Mesothelial cell of epicardium (in vitro differentiated cells): Measurements from ENCODE around the gene ZFAND3. TPM values are rescaled to one million over a fixed set of nuclear protein-coding genes. Genes with fewer than 3 reads are reported as not detected.
"Not testable (repeated sequence)": the region's sequence is repeated elsewhere in the genome, so short reads cannot be mapped to it uniquely, and the experiment has no call there.

ENCODE experiments used
- DNase-seq, 2 experiments: peaks; one replicate each; pipeline ENCODE4 v3.0.0; 2021; ENCODE audit warnings: low spot score in 2 of 2; ENCODE audit not compliant: unreplicated experiment in 2 of 2
- H3K27ac Mint-ChIP-seq: 2 replicates; pipeline ENCODE4 v1.8.0; 2021; ENCODE audit warnings: mixed read lengths
- H3K27me3 Mint-ChIP-seq: 2 replicates; pipeline ENCODE4 v1.8.0; 2021; ENCODE audit warnings: low read depth, mixed read lengths
- H3K36me3 Mint-ChIP-seq: 2 replicates; pipeline ENCODE4 v1.8.0; 2021; ENCODE audit warnings: mixed read lengths
- H3K4me1 Mint-ChIP-seq: 2 replicates; pipeline ENCODE4 v1.8.0; 2021; ENCODE audit warnings: mixed read lengths
- H3K4me3 Mint-ChIP-seq: 2 replicates; pipeline ENCODE4 v1.8.0; 2021; ENCODE audit warnings: mild to moderate bottlenecking, moderate library complexity, mixed read lengths
- H3K9me3 Mint-ChIP-seq: 2 replicates; pipeline ENCODE4 v1.8.0; 2021; ENCODE audit warnings: mixed read lengths
- total RNA-seq: library from RNA; stranded (reverse); gene quantifications from 3 replicates; pipeline ENCODE4 v1.2.1, GENCODE V29; 2021
- TF ChIP-seq, protein P1 (sequence below): fragments of 200-600 bp; sonication (generic); IDR thresholded peaks from one replicate; pipeline ENCODE4 v1.5.0; 2021; ENCODE audit warnings: antibody characterized with exemption; ENCODE audit not compliant: unreplicated experiment

The ZFAND3 gene
- total RNA-seq, 1 donor from 2014 or later, result 81.2 TPM

DNA sequence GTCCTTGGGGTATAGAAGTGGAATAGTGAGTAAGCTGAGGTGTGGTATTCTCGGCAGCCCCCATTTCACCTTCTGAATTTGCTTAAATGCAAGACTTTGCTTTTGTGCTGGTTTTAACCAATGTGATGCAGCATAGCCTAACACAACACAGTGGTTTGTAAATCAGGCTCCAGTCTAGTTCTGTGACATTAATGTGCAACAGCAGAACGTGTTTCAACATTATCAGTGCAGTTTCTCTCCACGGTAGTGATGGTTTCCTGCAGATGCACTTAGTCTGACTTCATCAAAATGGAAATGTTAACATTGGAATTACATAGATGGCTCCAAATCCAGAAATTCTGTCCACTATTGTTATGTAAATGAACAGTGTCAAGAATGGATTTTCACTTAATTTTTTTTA, 139.5 kb downstream of the ZFAND3 start:
- Mint-ChIP-seq H3K27me3 (no peaks in the 10 kb centered on the region), H3K4me3 (no peak overlapping the region), H3K9me3 (peaks cover 11% of the 10 kb centered on the region), H3K4me1 (peaks cover 2% of the 10 kb centered on the region), H3K27ac (no peak overlapping the region), H3K36me3 (peaks cover 14% of the 10 kb centered on the region)
- TF ChIP-seq, protein P1, sequence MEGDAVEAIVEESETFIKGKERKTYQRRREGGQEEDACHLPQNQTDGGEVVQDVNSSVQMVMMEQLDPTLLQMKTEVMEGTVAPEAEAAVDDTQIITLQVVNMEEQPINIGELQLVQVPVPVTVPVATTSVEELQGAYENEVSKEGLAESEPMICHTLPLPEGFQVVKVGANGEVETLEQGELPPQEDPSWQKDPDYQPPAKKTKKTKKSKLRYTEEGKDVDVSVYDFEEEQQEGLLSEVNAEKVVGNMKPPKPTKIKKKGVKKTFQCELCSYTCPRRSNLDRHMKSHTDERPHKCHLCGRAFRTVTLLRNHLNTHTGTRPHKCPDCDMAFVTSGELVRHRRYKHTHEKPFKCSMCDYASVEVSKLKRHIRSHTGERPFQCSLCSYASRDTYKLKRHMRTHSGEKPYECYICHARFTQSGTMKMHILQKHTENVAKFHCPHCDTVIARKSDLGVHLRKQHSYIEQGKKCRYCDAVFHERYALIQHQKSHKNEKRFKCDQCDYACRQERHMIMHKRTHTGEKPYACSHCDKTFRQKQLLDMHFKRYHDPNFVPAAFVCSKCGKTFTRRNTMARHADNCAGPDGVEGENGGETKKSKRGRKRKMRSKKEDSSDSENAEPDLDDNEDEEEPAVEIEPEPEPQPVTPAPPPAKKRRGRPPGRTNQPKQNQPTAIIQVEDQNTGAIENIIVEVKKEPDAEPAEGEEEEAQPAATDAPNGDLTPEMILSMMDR, result no peak
- DNase-seq, result no peak

DNA sequence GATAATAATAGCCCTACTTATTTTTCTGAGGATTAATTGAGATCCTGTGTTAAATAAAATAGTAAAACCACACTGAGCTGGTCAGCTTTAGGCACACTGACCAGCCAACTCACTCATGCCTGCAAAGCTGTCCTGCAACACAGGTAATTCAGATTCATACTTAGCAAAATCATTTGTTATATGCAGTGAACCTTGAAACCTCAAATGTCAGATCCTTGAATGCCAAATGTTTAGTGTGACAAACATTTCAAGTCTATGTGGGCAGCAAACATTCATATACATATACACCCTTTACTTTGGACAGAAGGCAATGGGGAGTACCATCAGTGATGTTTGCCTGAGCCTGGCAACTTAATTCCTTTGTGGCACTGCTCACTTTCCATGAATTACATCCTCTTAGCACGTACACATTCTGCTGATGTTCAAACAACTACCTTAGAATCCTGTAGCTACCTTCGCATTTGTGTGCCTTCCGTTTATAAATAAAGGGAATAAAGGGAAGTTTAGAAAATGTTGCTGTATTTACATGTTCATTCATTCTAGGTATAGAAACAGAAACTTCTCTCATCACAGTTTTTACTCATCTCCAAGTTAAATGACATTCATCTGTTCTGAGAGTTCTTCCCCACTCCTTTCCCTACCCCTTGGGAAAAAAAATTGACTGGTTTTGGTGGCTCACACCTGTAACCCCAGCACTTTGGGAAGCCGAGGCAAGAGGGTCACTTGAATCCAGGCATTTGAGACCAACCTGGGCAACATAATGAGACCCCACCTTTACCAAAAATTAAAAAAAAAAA, 140.8 kb downstream of the ZFAND3 start:
- no peaks in the 10 kb centered on the region for H3K27me3 Mint-ChIP-seq
- TF ChIP-seq, protein P1, result no peak
- H3K27ac Mint-ChIP-seq, result no peak overlapping the region
- peaks cover 14% of the 10 kb centered on the region for H3K36me3 Mint-ChIP-seq
- peaks cover 2% of the 10 kb centered on the region for H3K4me1 Mint-ChIP-seq
- peaks cover 11% of the 10 kb centered on the region for H3K9me3 Mint-ChIP-seq
- no peak for DNase-seq
- no peak overlapping the region for H3K4me3 Mint-ChIP-seq

DNA sequence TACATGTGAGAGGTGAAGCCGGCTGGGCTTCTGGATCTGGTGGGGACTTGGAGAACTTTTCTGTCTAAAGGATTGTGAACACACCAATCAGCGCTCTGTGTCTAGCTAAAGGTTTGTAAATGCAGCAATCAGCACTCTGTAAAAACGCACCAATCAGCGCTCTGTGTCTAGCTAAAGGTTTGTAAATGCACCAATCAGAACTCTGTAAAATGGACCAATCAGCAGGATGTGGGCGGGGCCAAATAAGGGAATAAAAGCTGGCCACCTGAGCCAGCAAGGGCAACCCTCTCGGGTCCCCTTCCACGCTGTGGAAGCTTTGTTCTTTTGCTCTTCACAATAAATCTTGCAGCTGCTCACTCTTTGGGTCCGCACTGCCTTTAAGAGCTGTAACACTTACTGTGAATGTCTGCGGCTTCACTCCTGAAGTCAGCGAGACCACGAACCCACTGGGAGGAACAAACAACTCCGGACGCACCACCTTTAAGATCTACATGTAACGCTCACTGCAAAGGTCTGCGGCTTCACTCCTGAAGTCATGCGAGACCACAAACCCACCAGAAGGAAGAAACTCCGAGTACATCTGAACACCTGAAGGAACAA, 143.1 kb downstream of the ZFAND3 start:
- not testable (repeated sequence) for H3K27ac Mint-ChIP-seq, H3K4me1 Mint-ChIP-seq, H3K4me3 Mint-ChIP-seq, DNase-seq, H3K27me3 Mint-ChIP-seq
- H3K9me3 Mint-ChIP-seq, result peaks cover 20% of the 10 kb centered on the region
- peaks cover 27% of the 10 kb centered on the region for H3K36me3 Mint-ChIP-seq

DNA sequence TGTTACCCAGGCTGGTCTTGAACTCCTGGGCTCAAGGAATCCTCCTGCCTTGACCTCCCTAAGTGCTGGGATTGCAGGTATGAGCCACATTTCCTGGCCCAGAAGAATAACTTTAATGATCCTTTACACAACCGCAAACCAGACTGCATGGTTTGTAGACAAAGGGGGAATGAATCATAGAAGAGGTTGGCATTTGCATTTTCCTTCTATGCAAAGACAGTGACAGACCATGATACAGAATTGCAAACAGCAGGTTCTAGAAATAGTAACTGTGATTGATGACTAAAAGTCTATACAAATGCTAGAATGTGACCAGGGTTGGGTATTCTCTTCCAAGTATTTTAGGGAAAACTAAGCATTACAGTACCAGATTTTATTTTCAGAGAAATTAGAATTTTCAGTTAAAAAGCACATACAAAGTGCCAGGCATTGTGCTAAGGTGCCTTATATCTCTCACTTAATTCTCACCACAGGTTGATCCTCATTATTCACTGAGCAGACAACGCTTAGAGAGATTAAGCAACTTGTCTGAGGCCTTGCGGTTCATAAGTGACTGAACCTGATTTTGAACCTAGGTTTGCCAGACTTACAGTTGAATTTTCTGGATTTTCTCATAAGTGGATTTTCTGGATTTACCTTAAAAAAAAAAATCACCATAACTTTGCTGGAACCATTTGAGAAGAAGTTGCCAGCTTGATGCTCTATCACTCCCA, 146.6 kb downstream of the ZFAND3 start:
- H3K4me3 Mint-ChIP-seq, result no peak overlapping the region
- H3K9me3 Mint-ChIP-seq, result peaks cover 38% of the 10 kb centered on the region
- no peak for DNase-seq
- H3K27me3 Mint-ChIP-seq, result no peaks in the 10 kb centered on the region
- TF ChIP-seq, protein P1, result no peak
- no peak overlapping the region for H3K27ac Mint-ChIP-seq
- H3K4me1 Mint-ChIP-seq, result no peaks in the 10 kb centered on the region
- H3K36me3 Mint-ChIP-seq, result peaks cover 42% of the 10 kb centered on the region

DNA sequence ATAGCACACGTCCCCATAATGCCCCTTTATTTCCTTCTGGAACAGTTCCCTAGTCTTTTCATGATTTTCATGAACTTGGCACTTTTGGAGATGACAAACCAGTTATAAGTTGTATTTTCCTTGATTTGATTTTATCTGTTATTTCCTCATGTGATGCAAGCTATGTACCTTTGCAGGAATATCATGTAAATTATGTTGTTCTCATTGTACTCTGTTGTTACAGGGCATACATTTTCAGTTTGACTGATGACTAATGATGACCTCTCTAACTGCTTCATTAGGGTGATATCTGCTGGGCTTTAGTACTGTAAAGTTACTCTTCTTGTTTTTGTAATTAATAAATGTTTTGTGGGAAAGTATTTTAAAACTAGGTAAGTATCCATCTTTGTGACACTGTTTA, 147.3 kb downstream of the ZFAND3 start:
- Mint-ChIP-seq H3K27me3 (no peaks in the 10 kb centered on the region), H3K4me3 (no peak overlapping the region), H3K36me3 (peaks cover 38% of the 10 kb centered on the region), H3K27ac (no peak overlapping the region), H3K4me1 (no peaks in the 10 kb centered on the region), H3K9me3 (peaks cover 33% of the 10 kb centered on the region)
- TF ChIP-seq, protein P1, result no peak
- DNase-seq, result no peak

DNA sequence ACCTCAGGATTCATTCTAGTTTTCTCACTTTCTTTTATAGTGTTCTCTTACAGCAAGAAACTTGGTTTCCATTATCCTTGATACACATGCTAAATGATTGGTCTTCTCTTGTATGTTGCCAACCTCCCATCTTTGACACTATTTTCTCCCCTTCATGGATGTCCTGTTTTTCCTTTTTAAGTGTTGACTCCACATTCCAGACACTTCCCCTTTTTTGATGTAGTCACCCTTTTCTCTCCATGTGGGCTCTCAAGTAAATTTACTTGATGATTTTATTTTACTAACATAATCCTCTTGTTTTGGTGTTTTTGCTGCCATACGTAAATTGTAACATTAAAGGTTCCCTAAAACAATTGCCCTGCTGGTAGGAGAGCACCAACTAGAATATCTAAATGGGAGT, 148.1 kb downstream of the ZFAND3 start:
- no peak for DNase-seq
- Mint-ChIP-seq H3K27ac (no peak overlapping the region), H3K9me3 (peaks cover 27% of the 10 kb centered on the region), H3K36me3 (peaks cover 34% of the 10 kb centered on the region), H3K4me1 (no peaks in the 10 kb centered on the region), H3K4me3 (no peak overlapping the region), H3K27me3 (no peaks in the 10 kb centered on the region)
- TF ChIP-seq, protein P1, result no peak
